K562 (cell line): Measurements from ENCODE around the gene ROMO1. TPM values are rescaled to one million over a fixed set of nuclear protein-coding genes. Genes with fewer than 3 reads are reported as not detected.

Source experiments
- ELK1 ChIP-seq: sonication (generic); formaldehyde crosslinking; IDR thresholded peaks from 2 replicates; pipeline ENCODE4 v1.8.1; 2022; ENCODE audit warnings: missing genetic modification reagents
- KLF16 ChIP-seq: IDR thresholded peaks from 2 replicates; pipeline ENCODE4 v1.6.1; 2016; ENCODE audit warnings: antibody characterized with exemption
- MTA1 ChIP-seq: fragments of 450-650 bp; IDR thresholded peaks from 2 replicates; pipeline ENCODE4 v1.6.1; 2017; ENCODE audit warnings: borderline replicate concordance
- NFRKB ChIP-seq: fragments of 450-650 bp; IDR thresholded peaks from 2 replicates; pipeline ENCODE4 v1.6.1; 2016; ENCODE audit warnings: low read depth
- NR0B1 ChIP-seq: fragments of 450-650 bp; IDR thresholded peaks from one replicate; pipeline ENCODE4 v1.6.1; 2018; ENCODE audit warnings: mild to moderate bottlenecking, moderate library complexity; ENCODE audit not compliant: partially characterized antibody
- OTX1 ChIP-seq: fragments of 450-650 bp; formaldehyde crosslinking; IDR thresholded peaks from 2 replicates; pipeline ENCODE4 v1.4.0; 2022; ENCODE audit warnings: mild to moderate bottlenecking
- RBM39 ChIP-seq: fragments of 200-400 bp; formaldehyde crosslinking; optimal IDR thresholded peaks from 2 replicates; pipeline ENCODE3; 2018; ENCODE audit warnings: low read depth, low read length
- STAT5A ChIP-seq: IDR thresholded peaks from 2 replicates; pipeline ENCODE4 v1.6.1; 2012; ENCODE audit warnings: low read length, inconsistent platforms, borderline replicate concordance
- ZNF140 ChIP-seq: fragments of 250-450 bp; sonication (Bioruptor Pico); IDR thresholded peaks from 2 replicates; pipeline ENCODE4 v1.8.0; 2021; ENCODE audit warnings: moderate library complexity, mild to moderate bottlenecking, inconsistent platforms
- ZNF253 ChIP-seq: fragments of 250-450 bp; sonication (Bioruptor Pico); conservative IDR thresholded peaks from 2 replicates; pipeline ENCODE4 v1.6.1; 2021; ENCODE audit warnings: mild to moderate bottlenecking
- ZNF280A ChIP-seq: fragments of 450-650 bp; IDR thresholded peaks from 2 replicates; pipeline ENCODE4 v1.6.1; 2018; ENCODE audit warnings: mild to moderate bottlenecking, low read depth; ENCODE audit not compliant: partially characterized antibody
- ZNF354B ChIP-seq: fragments of 250-450 bp; sonication (Bioruptor Pico); IDR thresholded peaks from 2 replicates; pipeline ENCODE4 v1.4.0; 2020
- ZNF518B ChIP-seq: fragments of 250-450 bp; sonication (Bioruptor Pico); IDR thresholded peaks from 2 replicates; pipeline ENCODE4 v1.5.0; 2021; ENCODE audit warnings: mild to moderate bottlenecking, moderate library complexity
- ZNF785 ChIP-seq: fragments of 250-450 bp; sonication (Bioruptor Pico); IDR thresholded peaks from 2 replicates; pipeline ENCODE4 v1.4.0; 2020; ENCODE audit warnings: mild to moderate bottlenecking
- polyA plus RNA-seq, 8 experiments: library from polyadenylated mRNA; depleted of rRNA in 4 of 8; stranded (reverse) in 5 of 8; unstranded in 3 of 8; fragments of >200 nt; fragmentation: Nextera tagmentation in 2 of 8; fragmentation: Illumina TruSeq in 1 of 8; extraction: Ambion mirVana in 2 of 8; extraction: Trizol in 1 of 8; gene quantifications; 2 replicates each; pipeline versions ENCODE4 v1.2.1 to v1.2.3, GENCODE V29; 2011 to 2014; ENCODE audit warnings: inconsistent platforms in 1 of 8, missing spikeins in 1 of 8
- total RNA-seq, 7 experiments: library from RNA; depleted of rRNA in 6 of 7; stranded (reverse); fragments of >200 nt in 6 of 7; fragmentation: Illumina TruSeq in 2 of 7; extraction: Trizol in 2 of 7; gene quantifications; 2 replicates each; pipeline versions ENCODE4 v1.2.1 to v1.2.3, GENCODE V29; 2011 to 2021; ENCODE audit warnings: low replicate concordance in 1 of 7
- TF ChIP-seq, protein P1 (sequence below): fragments of 200-800 bp; sonication (Bioruptor generic); IDR thresholded peaks from 2 replicates; pipeline ENCODE4 v1.6.1; 2016; ENCODE audit warnings: missing genetic modification characterization, missing compliant biosample characterization

Gene ROMO1
- total and polyA plus RNA-seq, 9 of the 15 experiments (the other 6 are each of a cell fraction or from before 2014, with no cell fraction given) = 31.8 to 741 (median 226) TPM

DNA sequence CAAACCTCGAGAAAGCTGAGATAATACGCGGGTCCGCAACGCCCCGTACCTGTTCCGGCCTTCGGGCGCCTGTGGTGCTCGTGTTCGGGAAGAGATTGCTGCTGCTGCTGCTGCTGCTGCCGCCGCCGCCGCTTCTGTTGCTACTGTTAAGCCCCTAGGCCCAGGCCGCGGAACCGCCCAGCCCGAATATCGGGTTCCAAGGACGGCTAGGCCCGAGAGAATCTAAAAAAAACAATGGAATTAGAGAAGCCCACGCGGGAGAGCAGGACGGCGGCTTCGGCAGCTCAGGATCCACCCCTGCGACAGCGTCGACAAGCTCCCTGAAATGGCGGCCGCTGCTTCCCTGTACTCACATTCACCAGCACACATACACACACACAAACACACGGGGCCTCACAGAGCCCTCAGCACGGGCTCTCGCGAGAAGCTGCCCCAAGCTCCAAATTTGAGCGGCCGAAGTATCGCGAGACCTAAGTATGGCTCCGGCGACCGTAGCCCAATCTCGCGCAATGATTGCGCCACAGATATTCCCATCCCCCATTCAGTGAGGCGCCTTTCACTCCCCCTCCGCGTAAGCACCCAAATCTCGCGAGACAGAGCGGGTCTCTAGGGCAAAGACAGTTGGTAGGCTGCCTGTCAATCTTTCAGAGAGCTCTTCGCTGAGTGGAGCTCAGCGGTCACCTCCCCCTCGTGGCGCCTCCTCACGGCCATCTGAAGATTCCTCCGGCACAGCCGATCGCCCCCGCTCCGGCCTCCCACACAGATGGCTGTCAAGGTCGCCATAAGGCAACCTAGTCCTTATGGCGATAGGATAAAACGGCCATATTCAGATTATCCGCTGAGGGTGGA, 42.9 kb downstream of the ROMO1 start, which contains the start of gene RBM39 (continued):
- TF ChIP-seq, protein P1, sequence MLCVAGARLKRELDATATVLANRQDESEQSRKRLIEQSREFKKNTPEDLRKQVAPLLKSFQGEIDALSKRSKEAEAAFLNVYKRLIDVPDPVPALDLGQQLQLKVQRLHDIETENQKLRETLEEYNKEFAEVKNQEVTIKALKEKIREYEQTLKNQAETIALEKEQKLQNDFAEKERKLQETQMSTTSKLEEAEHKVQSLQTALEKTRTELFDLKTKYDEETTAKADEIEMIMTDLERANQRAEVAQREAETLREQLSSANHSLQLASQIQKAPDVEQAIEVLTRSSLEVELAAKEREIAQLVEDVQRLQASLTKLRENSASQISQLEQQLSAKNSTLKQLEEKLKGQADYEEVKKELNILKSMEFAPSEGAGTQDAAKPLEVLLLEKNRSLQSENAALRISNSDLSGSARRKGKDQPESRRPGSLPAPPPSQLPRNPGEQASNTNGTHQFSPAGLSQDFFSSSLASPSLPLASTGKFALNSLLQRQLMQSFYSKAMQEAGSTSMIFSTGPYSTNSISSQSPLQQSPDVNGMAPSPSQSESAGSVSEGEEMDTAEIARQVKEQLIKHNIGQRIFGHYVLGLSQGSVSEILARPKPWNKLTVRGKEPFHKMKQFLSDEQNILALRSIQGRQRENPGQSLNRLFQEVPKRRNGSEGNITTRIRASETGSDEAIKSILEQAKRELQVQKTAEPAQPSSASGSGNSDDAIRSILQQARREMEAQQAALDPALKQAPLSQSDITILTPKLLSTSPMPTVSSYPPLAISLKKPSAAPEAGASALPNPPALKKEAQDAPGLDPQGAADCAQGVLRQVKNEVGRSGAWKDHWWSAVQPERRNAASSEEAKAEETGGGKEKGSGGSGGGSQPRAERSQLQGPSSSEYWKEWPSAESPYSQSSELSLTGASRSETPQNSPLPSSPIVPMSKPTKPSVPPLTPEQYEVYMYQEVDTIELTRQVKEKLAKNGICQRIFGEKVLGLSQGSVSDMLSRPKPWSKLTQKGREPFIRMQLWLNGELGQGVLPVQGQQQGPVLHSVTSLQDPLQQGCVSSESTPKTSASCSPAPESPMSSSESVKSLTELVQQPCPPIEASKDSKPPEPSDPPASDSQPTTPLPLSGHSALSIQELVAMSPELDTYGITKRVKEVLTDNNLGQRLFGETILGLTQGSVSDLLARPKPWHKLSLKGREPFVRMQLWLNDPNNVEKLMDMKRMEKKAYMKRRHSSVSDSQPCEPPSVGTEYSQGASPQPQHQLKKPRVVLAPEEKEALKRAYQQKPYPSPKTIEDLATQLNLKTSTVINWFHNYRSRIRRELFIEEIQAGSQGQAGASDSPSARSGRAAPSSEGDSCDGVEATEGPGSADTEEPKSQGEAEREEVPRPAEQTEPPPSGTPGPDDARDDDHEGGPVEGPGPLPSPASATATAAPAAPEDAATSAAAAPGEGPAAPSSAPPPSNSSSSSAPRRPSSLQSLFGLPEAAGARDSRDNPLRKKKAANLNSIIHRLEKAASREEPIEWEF (CRISPR knock-in tag) = no peak
- no peak for TF ChIP-seq ZNF518B (CRISPR knock-in tag)
- TF ChIP-seq STAT5A = peak; percentile 32; the same call in 1 of the 2 replicates
- no peak for TF ChIP-seq ZNF280A
- TF ChIP-seq RBM39 = no peak
- TF ChIP-seq MTA1 = peak; percentile 82; the same call in 1 of the 2 replicates
- TF ChIP-seq NFRKB = peak; percentile 100
- no peak for TF ChIP-seq ZNF253 (CRISPR knock-in tag)
- TF ChIP-seq ZNF354B = no peak
- TF ChIP-seq ZNF140 = no peak
- TF ChIP-seq KLF16 = peak; percentile 69
- TF ChIP-seq OTX1 (CRISPR knock-in tag) = peak; percentile 42; the same call in 1 of the 2 replicates
- TF ChIP-seq ZNF785 (CRISPR knock-in tag) = no peak
- no peak for TF ChIP-seq NR0B1
- TF ChIP-seq ELK1 (CRISPR knock-in tag) = no peak
